AG04450 (cell line): Measurements from ENCODE around the gene MICAL3. TPM values are rescaled to one million over a fixed set of nuclear protein-coding genes. Genes with fewer than 3 reads are reported as not detected.

Experiments
- CTCF ChIA-PET: fragments of 300-600, 350-600 bp; formaldehyde crosslinking; extraction: SDS; loops from one replicate; lab custom pipeline; 2022; ENCODE audit warnings: antibody characterized with exemption, inconsistent platforms; lab: Charles Lee
- POLR2A ChIA-PET: fragments of 350-600 bp; formaldehyde crosslinking; extraction: SDS; loops from one replicate; lab custom pipeline; 2021; ENCODE audit warnings: antibody characterized with exemption, inconsistent platforms; lab: Yijun Ruan, JAX
- DNase-seq: peaks from one replicate; pipeline ENCODE4 v3.0.0-alpha.2; 2011; ENCODE audit warnings: low read depth, low spot score
- H3K27ac ChIP-seq: one replicate; pipeline ENCODE4 v1.5.1; 2012; ENCODE audit warnings: low read depth, low read length, control low read depth
- H3K27me3 ChIP-seq: one replicate; pipeline ENCODE4 v1.6.0; 2012; ENCODE audit warnings: low read length; ENCODE audit not compliant: control insufficient read depth, insufficient read depth
- H3K4me3 ChIP-seq: 2 replicates; pipeline ENCODE4 v1.5.1; 2011; ENCODE audit warnings: mild to moderate bottlenecking, low read depth, low read length, control low read depth
- H3K9me3 ChIP-seq: 2 replicates; pipeline ENCODE4 v1.5.1; 2012; ENCODE audit warnings: low read length; ENCODE audit not compliant: control insufficient read depth, insufficient read depth
- CTCF ChIP-seq: IDR thresholded peaks from 2 replicates; pipeline ENCODE4 v1.5.1; 2011; ENCODE audit warnings: low read depth, low read length, control low read depth, inconsistent platforms
- polyA plus RNA-seq: library from polyadenylated mRNA; depleted of rRNA; stranded (reverse); fragments of >200 nt; gene quantifications from 2 replicates; pipeline ENCODE4 v1.2.3, GENCODE V29; 2011

MICAL3 gene
- polyA plus RNA-seq, 1 experiment, result 17.8 TPM

DNA sequence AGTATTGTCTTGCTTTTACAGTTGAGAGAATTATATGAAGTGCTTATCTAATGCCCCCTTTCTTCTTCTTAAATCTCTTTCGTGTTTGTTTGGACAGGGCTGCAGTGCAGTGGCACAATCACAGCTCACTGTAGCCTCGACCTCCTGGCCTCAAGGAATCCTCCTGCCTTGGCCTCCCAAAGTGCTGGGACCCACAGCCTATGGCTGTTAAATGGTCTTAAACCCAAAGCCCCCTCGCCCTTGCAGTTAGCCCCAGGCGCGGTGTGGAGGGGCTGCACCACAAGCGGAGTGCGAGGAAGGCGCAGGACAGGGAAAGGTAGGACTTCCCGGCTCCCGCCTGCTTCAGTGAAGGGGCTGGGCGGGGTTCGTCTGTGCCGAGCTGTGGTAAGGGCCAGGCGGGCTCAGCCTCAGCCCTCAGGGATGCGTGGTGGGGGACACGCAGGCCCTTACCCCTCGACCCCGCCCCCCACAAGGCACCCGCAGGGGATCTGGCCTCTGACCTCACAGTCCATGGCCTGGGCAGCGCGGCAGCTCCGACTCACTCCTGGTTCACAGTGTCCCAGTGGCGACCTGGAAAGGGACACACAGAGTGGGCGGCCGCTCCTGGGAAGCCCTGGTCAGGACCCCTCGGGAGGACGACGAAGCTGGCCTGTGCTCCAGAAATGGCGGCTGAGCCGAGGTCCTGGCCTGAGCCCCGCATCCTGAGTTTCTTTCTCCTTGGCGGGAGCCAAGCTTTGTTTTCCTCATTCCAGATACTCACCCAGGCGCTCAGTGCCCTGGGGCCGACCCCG, 274.6 kb downstream of the MICAL3 start:
- H3K9me3 ChIP-seq, result peaks cover 3% of the 10 kb centered on the region; the same call in 1 of the 2 replicates
- no peak for TF ChIP-seq CTCF
- POLR2A ChIA-PET, result no interaction called here
- CTCF ChIA-PET, result no interaction called here
- H3K27ac ChIP-seq, result no peak overlapping the region
- no peak for DNase-seq
- H3K4me3 ChIP-seq, result no peak overlapping the region
- H3K27me3 ChIP-seq, result no peaks in the 10 kb centered on the region

DNA sequence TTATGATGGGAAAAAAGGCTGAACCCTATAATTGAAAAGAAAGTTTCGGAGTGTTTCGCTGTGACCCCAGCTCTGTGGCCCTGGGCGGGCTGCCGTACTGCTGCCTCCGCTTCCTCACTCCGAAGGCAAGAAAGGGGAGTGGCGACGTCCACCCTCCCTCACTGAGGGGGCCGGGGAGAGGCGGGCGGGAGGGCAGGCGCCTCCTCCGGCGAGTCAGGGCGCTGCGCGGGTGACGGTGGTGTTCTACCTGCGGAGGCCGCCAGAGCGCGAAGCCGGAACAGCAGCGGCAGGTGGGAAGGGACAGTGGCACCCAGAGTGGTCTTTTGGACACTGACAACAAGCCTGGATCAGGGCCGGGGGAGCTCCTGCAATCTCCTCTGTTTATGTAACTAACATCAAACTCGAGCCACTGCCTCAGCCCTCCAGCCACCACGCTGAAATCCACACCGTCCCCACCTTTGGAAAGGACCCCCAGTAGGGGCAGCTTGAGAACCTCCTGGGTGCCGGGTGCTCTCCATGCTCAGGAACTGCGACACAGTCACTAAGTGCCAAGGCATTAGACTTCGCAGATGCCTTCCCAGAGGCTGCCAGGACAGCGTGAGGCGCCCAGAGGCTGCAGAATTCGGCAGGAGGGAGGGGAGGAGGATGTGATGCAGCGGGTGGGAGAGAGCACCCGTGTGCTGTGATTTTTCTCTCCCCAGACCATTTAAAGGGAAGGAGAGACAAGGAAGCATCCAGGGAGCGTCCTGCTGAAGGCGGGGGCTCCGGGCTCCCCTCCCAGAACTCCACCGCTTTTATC, 275.6 kb downstream of the MICAL3 start:
- TF ChIP-seq CTCF, result no peak
- Histone ChIP-seq H3K9me3 (peaks cover 3% of the 10 kb centered on the region; the same call in 1 of the 2 replicates), H3K4me3 (no peak overlapping the region), H3K27ac (no peak overlapping the region), H3K27me3 (no peaks in the 10 kb centered on the region)
- no peak for DNase-seq
- POLR2A ChIA-PET, result no interaction called here
- CTCF ChIA-PET, result no interaction called here

GRCh38 chr22:17746916-17747315, 277.4 kb downstream of the MICAL3 start:
- no peak overlapping the region for H3K27ac ChIP-seq
- H3K27me3 ChIP-seq, result no peaks in the 10 kb centered on the region
- TF ChIP-seq CTCF, result no peak
- ChIA-PET POLR2A (no interaction called here), CTCF (no interaction called here)
- H3K9me3 ChIP-seq, result peaks cover 3% of the 10 kb centered on the region; the same call in 1 of the 2 replicates
- no peak for DNase-seq
- no peak overlapping the region for H3K4me3 ChIP-seq

- Histone ChIP-seq H3K27me3 (no peaks in the 10 kb centered on the region), H3K9me3 (no peaks in the 10 kb centered on the region; the same call in 1 of the 2 replicates), H3K27ac (no peak overlapping the region), H3K4me3 (no peak overlapping the region)
- DNase-seq, result no peak
- TF ChIP-seq CTCF, result no peak
- POLR2A ChIA-PET, result interaction anchor here (0.6 kb wide), 2 partner anchors 71 to 104 kb away, joined by 4 to 5 read pairs; no protein-coding TSS in a partner anchor
- CTCF ChIA-PET, result interaction anchor here (2.2 to 4.2 kb wide), 5 partner anchors 7 to 332 kb away, joined by 7 to 31 read pairs (median 21); partner anchors contain the start of gene PEX26
Observed at GRCh38 chr22:17744430-17744829, 279.9 kb downstream of the MICAL3 start.
